Pons (tissue), 1 donor: ENCODE measurements around the gene ANKIB1.

Source experiments
- DNase-seq: peaks from one replicate; pipeline ENCODE4 v3.0.0-alpha.2; 2016; ENCODE audit warnings: low spot score

ANKIB1 gene

DNA sequence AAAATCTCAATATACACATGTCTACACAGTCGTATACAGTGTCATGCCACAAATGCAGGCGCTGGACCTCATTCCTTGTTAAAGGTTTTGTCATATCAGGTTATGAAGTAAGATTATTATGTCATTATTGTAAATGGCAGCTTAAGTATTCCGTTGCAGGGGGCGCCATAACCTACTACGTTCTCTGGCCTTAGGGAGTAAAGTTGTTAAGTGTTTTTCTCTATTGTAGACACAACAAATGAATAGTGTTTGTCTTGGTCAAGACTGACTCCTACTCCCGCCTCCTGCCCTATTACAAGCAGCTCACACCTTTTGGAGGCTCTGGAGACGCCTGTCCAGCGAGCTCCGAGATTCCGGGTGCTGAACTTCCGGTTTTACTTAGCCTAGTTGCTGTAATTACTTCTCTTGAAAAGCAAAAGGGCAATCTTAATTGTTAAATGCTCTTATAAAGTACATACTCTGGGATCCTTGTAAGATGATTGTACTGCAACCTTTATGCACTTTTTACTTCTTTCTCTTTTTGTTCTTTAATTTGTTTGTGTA lies 202.5 kb downstream of the ANKIB1 start:
- DNase-seq: peak; percentile 83
